Measurements from ENCODE around the gene SELENOF.

- no peak for TF ChIP-seq TP53 (CRISPR knock-in tag; IDR thresholded peaks at IDR 0.05)
- TF ChIP-seq EP300 (IDR thresholded peaks at IDR 0.05), result no peak
- TF ChIP-seq POLR2A (IDR thresholded peaks at IDR 0.05; ENCODE audit: low read length), result no peak
- TF ChIP-seq REST (IDR thresholded peaks at IDR 0.05), result no peak
- TF ChIP-seq CTCF (IDR thresholded peaks at IDR 0.05), result no peak
- TF ChIP-seq RAD21 (conservative IDR thresholded peaks at IDR 0.05 in 1 of 2, IDR thresholded peaks at IDR 0.05 in 1 of 2), result no peak
- no peak for TF ChIP-seq CBX8 (IDR thresholded peaks at IDR 0.05)
- no peak for TF ChIP-seq HDAC2 (IDR thresholded peaks at IDR 0.05)
- TF ChIP-seq BHLHE40 (IDR thresholded peaks at IDR 0.05; ENCODE audit: low read depth, low read length), result no peak
- TF ChIP-seq MAX (IDR thresholded peaks at IDR 0.05), result no peak
- no peak for TF ChIP-seq ELK1 (IDR thresholded peaks at IDR 0.05; ENCODE audit: low read depth, low read length)
- TF ChIP-seq HMGXB4 (CRISPR knock-in tag; IDR thresholded peaks at IDR 0.05; ENCODE audit: borderline replicate concordance), result no peak
- no peak for TF ChIP-seq KDM1A (IDR thresholded peaks at IDR 0.05; ENCODE audit: low read depth)
Observed at GRCh38 chr1:86826856-86827255, 87.1 kb downstream of the SELENOF start.

Measured in A549 (cell line).